ENCODE measurements around the gene SPECC1.

- no peak for TF ChIP-seq NFE2 (IDR thresholded peaks at IDR 0.05; ENCODE audit: low read depth)
- TF ChIP-seq ZNF217 (CRISPR knock-in tag; IDR thresholded peaks at IDR 0.05) = no peak
- no peak for TF ChIP-seq TOE1 (IDR thresholded peaks at IDR 0.05; ENCODE audit: borderline replicate concordance)
- TF ChIP-seq TOE1 (CRISPR knock-in tag; IDR thresholded peaks at IDR 0.05; ENCODE audit: borderline replicate concordance, low read depth) = no peak
- TF ChIP-seq USF2 (CRISPR knock-in tag; IDR thresholded peaks at IDR 0.05) = no peak
- no peak for TF ChIP-seq TCF7L2 (IDR thresholded peaks at IDR 0.05; ENCODE audit: low read depth, low read length)
- TF ChIP-seq FOXA1 (IDR thresholded peaks at IDR 0.05; ENCODE audit: borderline replicate concordance) = no peak
- no peak for TF ChIP-seq BDP1 (IDR thresholded peaks at IDR 0.05; ENCODE audit: insufficient read depth, insufficient read length)
- TF ChIP-seq, protein P1, sequence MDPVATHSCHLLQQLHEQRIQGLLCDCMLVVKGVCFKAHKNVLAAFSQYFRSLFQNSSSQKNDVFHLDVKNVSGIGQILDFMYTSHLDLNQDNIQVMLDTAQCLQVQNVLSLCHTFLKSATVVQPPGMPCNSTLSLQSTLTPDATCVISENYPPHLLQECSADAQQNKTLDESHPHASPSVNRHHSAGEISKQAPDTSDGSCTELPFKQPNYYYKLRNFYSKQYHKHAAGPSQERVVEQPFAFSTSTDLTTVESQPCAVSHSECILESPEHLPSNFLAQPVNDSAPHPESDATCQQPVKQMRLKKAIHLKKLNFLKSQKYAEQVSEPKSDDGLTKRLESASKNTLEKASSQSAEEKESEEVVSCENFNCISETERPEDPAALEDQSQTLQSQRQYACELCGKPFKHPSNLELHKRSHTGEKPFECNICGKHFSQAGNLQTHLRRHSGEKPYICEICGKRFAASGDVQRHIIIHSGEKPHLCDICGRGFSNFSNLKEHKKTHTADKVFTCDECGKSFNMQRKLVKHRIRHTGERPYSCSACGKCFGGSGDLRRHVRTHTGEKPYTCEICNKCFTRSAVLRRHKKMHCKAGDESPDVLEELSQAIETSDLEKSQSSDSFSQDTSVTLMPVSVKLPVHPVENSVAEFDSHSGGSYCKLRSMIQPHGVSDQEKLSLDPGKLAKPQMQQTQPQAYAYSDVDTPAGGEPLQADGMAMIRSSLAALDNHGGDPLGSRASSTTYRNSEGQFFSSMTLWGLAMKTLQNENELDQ (CRISPR knock-in tag; IDR thresholded peaks at IDR 0.05; ENCODE audit: borderline replicate concordance) = no peak
- TF ChIP-seq GTF2F1 (IDR thresholded peaks at IDR 0.05; ENCODE audit: low read depth, low read length) = no peak
- TF ChIP-seq, protein P2, sequence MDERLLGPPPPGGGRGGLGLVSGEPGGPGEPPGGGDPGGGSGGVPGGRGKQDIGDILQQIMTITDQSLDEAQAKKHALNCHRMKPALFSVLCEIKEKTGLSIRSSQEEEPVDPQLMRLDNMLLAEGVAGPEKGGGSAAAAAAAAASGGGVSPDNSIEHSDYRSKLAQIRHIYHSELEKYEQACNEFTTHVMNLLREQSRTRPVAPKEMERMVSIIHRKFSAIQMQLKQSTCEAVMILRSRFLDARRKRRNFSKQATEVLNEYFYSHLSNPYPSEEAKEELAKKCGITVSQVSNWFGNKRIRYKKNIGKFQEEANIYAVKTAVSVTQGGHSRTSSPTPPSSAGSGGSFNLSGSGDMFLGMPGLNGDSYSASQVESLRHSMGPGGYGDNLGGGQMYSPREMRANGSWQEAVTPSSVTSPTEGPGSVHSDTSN (CRISPR knock-in tag; IDR thresholded peaks at IDR 0.05; ENCODE audit: low read depth) = no peak
- TF ChIP-seq, protein P2 (tag; conservative IDR thresholded peaks at IDR 0.05; ENCODE audit: low read depth) = no peak
- TF ChIP-seq PHF21A (IDR thresholded peaks at IDR 0.05; ENCODE audit: borderline replicate concordance, low read depth) = no peak
- TF ChIP-seq CLOCK (CRISPR knock-in tag; IDR thresholded peaks at IDR 0.05; ENCODE audit: borderline replicate concordance) = no peak
- TF ChIP-seq, protein P3, sequence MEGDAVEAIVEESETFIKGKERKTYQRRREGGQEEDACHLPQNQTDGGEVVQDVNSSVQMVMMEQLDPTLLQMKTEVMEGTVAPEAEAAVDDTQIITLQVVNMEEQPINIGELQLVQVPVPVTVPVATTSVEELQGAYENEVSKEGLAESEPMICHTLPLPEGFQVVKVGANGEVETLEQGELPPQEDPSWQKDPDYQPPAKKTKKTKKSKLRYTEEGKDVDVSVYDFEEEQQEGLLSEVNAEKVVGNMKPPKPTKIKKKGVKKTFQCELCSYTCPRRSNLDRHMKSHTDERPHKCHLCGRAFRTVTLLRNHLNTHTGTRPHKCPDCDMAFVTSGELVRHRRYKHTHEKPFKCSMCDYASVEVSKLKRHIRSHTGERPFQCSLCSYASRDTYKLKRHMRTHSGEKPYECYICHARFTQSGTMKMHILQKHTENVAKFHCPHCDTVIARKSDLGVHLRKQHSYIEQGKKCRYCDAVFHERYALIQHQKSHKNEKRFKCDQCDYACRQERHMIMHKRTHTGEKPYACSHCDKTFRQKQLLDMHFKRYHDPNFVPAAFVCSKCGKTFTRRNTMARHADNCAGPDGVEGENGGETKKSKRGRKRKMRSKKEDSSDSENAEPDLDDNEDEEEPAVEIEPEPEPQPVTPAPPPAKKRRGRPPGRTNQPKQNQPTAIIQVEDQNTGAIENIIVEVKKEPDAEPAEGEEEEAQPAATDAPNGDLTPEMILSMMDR (IDR thresholded peaks at IDR 0.05 in 2 of 3, conservative IDR thresholded peaks at IDR 0.05 in 1 of 3; ENCODE audit: insufficient read depth in 2 of 3, low read depth in 1 of 3, low read length in 3 of 3) = no peak
- TF ChIP-seq PRDM10 (IDR thresholded peaks at IDR 0.05; ENCODE audit: partially characterized antibody) = no peak
These were observed 262.0 kb downstream of the SPECC1 start for GRCh38 chr17:20271011-20271610.
